HG02885 (cell line): Measurements from ENCODE around the gene FCRL1.

ENCODE experiments used
- ATAC-seq: cut with Tn5 transposase; IDR thresholded peaks from one replicate; pipeline ENCODE4 v1.9.1; 2021; ENCODE audit warnings: mild to moderate bottlenecking; ENCODE audit not compliant: unreplicated experiment, poor library complexity

FCRL1 gene

GRCh38 chr1:157806431-157807149 is 13.3 kb downstream of the FCRL1 start:
- peak; percentile 87 for ATAC-seq

DNA sequence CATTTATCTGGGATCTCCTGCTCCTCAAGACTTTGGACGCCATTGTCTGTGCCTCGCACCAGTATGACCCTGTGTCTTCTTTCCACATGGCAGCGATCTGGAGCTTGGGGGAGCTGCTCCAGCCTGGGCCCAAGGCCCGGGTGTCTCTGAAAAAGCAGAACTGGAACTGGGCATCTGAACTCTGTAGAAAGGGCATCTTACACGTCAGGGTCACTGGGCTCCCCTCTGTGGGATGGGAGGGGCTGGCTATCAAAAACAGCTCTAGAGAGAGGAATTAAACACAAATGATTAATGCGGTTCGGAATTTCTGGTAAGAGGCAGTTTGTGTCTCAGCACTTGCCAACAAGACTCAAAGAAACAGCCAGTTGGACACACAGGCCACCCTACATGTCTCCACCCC is 16.1 kb downstream of the FCRL1 start:
- ATAC-seq, result no peak

DNA sequence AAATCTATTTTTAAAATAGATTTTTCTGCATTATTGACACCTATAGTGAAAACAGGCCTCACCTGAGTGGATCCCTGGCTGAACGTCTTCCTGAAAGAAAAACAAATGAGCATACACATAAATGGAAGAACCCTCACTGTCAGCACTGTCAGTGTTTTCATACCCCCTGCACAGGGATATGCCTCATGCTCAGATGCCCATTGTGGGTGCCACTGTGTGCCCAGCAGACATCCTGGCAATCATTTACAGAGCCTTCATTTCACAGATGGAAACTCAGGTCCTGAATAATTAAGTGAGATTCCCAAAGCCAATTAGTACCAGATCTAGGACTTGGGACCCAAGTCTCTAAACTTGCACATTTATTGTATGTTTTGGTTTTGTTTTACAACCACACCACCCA is 19.9 kb downstream of the FCRL1 start:
- no peak for ATAC-seq

GRCh38 chr1:157798211-157798610 is 21.7 kb downstream of the FCRL1 start:
- no peak for ATAC-seq

GRCh38 chr1:157785248-157785647 is 34.7 kb downstream of the FCRL1 start:
- ATAC-seq, result no peak

GRCh38 chr1:157784801-157785200 is 35.1 kb downstream of the FCRL1 start:
- no peak for ATAC-seq

DNA sequence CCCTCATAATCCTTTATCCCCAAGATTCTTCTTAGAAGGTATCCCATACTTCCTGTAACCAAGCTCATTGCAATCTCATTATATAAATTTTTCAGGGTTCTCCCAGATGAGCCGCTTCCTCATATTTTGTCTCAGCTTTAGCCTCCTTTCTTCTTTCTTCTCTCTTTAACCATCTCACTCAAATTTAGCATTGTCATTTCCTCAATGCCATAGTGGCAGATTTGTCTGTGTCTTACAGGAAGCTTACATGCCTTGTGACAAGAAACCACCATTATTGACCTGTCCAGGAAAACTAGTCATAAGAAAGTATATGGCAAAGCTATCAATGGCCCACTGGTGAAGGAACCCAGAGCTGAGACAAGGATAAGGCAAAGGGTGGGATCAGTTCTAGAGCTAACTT is 37.0 kb downstream of the FCRL1 start:
- ATAC-seq, result no peak

GRCh38 chr1:157781048-157781447 is 38.9 kb downstream of the FCRL1 start:
- peak; percentile 71 for ATAC-seq

DNA sequence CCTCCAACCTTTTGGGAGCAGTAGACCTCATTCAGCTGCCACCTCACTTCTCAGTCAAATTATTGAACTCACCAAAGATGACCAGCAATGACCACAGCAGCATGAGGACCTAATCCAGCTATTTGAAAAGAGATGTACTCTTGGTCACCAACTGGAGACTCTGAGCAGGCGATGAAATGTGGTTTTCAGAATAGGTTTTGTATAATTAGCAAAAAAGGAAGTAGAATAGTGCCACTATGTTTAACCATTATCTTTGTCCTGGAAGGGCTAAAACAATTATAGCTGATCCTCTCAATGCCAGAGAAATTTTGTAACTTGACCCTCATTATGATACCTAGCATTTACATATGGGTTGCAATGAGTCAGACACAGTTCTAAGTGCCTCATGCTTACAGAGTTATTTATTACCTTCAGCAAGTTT is 42.9 kb downstream of the FCRL1 start, which contains the start of gene FCRL2:
TSS of gene FCRL2 (minus strand) at position 162 of the 421 bp plus-strand sequence. CDS start at position 103, 59 bp downstream.
- peak; percentile 41 for ATAC-seq

DNA sequence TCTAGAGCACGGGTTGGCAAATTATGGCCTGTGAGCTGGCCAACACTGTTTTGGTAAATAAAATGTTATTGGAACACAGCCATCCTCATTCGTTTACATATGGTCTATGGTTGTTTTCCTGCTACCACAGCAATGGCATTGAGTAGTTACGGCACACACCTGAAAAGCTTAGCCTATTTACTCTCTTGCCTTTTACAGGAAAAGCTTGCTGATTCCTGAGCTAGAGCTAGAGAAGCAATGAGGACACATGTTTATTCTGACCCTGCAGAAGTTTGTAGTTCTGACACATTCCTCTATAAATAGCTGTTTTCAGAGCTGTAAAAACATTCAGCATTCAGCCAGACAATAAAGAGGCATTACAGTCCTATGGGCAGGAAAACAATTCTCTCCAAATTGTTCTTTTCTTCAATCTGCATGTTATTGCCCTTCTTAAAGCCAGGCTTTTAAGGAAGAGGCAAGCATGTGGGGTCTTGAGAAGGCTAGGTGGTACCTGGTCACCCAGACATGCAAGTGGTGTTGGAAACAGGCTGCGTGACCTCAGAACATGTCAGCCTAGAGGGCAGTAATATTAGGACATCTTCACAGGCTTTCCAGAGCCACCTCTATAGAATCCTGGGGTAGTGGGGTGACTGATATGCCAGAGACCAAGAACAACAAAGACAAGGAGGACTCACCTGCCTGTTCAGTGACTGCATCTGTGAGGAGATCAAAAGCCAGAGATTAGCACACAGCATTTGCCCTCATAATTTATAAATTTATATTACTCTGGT is 44.6 kb downstream of the FCRL1 start:
- no peak for ATAC-seq

DNA sequence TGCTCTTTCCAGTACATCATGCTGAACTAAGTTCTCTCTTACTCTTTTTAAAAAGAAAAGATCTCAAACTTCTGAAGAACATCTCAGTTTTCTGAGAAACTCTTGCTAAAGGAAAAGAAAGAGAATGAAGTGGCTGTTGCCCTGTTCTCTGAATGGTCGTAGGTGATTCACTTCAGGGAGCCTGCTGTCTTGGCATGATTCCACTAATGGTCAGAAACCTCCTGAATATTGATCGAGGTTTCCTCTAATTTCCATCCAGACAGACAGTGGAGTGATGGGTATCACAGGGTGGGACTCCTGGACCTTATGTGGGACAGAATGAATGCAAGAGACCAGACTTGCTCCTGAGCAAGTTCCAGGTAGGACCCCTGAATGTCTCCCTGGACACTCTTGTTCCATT is 45.5 kb downstream of the FCRL1 start:
- no peak for ATAC-seq

GRCh38 chr1:157773493-157774350 is 46.2 kb downstream of the FCRL1 start:
- ATAC-seq, result peak; percentile 68

DNA sequence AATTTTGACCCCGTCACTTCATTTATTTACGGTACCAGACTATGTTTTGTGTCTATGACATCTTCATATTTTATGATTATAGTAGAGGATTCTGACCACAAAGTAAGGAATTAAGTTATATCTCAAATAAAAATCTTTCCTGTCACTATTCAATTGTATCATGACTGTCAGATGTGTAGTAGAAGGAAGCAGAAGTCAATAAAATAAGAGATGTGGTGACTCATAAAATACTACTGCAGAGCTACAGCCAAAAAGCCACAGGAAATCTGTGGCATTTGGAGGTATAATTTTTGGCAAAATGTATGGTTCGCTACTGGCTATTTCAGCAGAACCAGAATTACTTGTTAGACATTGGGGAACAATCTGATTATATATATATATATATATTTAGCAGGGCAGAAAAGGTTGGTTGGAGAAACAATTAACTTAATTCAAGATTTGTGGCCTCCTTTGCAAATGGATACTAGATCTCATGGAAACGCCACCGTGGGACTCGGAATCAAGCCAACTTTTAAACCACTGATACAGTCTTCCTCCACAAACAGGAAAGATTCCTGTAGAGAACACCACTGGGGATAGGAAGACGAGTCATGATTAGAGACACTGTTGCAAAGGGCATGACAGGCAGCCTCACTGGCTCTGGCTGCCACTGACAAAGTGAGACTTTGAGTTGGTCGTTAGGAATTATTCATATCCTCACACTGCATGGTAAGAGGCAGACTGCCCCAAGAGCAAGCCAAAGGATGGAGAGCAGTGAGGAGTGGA is 48.1 kb downstream of the FCRL1 start:
- no peak for ATAC-seq

DNA sequence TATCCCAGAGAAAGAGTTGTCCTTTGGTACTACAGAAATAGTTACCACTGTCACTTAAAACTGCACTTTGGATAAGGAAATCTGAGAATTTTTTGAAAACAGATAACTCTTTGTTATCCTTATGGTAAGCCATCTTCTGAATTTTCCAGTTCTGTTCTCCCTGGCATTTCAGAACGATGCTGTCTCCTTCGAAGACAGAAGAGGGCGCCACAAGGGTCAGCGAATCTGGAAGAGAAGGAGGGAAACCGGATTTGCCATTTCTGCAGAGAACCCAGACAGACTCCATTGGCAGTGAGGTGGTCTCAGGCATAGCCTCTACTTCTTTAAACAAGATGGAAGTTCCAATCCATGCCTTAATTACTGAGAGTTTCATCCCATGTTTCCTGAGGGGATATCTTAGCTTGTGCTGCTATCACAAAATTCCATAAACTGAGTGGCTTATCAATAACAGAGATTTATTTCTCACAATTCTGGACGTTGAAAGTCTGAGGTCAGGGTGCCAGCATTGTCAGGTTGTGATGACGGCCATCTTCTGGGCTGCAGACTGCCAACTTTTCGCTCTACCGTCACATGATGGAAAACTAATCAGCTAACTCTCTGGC is 49.4 kb downstream of the FCRL1 start:
- no peak for ATAC-seq

DNA sequence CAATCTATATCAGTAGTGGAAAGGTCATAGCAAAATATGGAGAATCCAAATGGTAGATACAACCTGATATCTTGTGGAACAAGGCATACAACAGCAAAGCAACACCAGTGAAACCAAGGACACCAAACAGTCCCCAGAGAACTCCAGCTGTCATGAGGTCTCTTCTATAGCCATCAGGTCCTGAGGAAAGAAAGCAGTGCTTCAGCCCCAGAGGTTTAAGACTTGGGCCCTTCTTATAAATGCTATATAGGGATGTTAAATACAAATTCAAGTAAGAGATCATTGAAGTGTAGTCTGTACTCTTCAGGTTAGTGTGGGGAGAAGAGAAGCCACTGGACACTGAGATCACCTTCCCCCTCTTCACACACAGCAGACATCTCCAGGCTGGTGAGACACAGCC is 53.1 kb downstream of the FCRL1 start:
- no peak for ATAC-seq

DNA sequence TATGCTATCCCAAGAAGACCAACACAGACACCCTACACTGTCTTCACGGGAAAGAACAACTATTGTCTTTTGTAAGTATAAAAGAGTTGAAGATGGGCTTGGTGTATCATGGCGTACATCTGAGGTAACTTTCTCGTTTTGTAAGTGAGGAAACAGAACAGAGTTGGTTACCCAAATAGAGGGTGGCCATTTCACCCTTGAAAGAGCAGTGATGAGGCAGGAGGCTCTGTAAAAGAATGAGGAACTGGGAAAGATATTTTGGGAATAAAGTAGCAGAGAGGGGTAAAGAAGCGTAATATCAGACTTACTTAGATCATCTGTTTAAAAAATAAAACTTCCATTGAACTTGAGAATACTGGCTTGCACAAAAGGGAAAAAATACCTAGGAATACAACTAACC is 61.9 kb downstream of the FCRL1 start:
- no peak for ATAC-seq

DNA sequence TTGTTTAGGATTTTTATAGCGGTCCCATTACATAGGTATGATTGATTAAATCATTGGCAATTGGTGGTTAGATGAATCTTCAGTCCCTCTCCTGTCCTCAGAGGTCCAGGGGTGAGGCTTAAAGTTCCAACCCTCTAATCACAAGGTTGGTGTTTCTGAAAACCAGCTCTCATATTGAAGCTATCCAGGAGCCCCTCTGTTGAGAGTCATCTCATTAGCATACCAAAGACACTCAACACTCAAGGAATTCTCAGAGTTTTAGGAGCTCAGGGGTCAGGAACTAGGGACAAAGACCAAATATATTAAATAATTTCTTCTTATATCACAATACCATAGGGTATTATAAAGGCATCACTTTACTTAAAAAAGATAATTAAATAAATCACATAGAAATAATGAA is 66.3 kb downstream of the FCRL1 start:
- no peak for ATAC-seq

DNA sequence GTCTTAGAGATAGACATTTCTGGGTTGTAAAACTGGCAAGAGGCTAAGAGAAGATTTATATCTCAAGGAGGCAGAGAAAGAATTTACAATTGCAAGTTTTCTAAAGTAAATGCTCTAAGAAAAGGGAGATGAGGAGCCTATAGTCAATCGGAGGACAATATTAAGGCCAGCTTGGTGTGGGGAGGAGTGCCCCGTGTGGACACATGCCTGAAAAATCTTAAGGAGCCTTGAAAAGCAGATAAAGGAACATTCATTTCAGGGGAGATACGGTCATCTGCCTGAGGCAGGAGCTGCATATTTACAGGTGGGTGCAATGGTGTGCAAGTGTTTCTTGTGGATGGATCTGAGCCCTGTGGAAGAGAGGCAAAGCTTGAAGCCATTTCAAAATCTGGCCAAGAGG is 68.6 kb downstream of the FCRL1 start:
- ATAC-seq, result no peak

DNA sequence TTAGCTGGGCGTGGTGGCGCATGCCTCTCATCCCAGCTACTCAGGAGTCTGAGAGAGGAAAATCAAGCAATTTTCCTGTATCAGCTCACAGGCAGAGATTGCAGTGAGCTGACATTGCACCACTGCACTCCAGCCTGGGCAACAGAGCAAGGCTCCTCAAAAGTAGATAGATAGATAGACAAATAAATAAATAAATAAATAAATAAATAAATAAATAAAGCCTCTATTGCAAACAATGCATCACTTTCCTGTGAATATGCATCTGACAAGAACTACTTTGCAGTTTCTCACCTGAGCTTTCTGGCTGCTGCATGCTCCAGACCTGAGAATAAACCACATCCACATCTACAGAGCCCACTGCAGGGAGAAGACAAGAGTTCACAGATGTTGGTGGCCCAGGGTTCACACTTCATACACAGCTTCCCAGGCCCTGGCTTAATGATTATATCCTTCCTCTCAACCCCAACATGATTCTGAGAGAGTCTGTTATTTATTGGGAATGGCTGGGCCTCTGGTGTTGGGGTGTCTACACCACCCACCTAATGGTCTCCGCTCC is 71.6 kb downstream of the FCRL1 start:
- ATAC-seq, result no peak
